GM12878 (cell line): ENCODE results near the gene SORCS2. TPM values are rescaled to one million over a fixed set of nuclear protein-coding genes. Genes with fewer than 3 reads are reported as not detected.

ENCODE experiments used
- ATAC-seq: fragments of 200-7000 bp; cut with Tn5 transposase; 3 replicates; pipeline ENCODE4 v1.9.1; 2020; ENCODE audit warnings: mild to moderate bottlenecking, moderate library complexity
- BruUV-seq: library from RNA; stranded (reverse); fragments of 400-500 nt; replicated peaks from 2 replicates; lab custom pipeline; 2021; lab: Mats Ljungman, UMichigan
- CTCF ChIA-PET: fragments of 300-600 bp; sonication (Branson Sonifier 250); formaldehyde crosslinking; extraction: SDS; loops from one replicate; lab custom pipeline; 2021; ENCODE audit warnings: inconsistent platforms; lab: Yijun Ruan, JAX
- POLR2A ChIA-PET: fragments of 350-600 bp; formaldehyde crosslinking; extraction: SDS; loops from one replicate; lab custom pipeline; 2021; ENCODE audit warnings: inconsistent platforms; lab: Charles Lee
- RAD21 ChIA-PET: fragments of 300-600 bp; sonication (Branson Sonifier 250); formaldehyde crosslinking; loops from one replicate; lab custom pipeline; 2023; ENCODE audit warnings: antibody characterized with exemption; ENCODE audit not compliant: unreplicated experiment; lab: Charles Lee
- SMC1A ChIA-PET: fragments of 300-600 bp; sonication (Branson Sonifier 250); formaldehyde crosslinking; loops from one replicate; lab custom pipeline; 2023; ENCODE audit not compliant: unreplicated experiment, uncharacterized antibody; lab: Charles Lee
- DNase-seq: peaks from one replicate; pipeline ENCODE4 v3.0.0-alpha.2; 2011; ENCODE audit warnings: low read depth, low spot score
- FAIRE-seq: peaks from 3 replicates; lab custom pipeline; 2011; peaks lifted over from hg19 to GRCh38; lab: Jason Lieb, UNC
- H2AFZ ChIP-seq: 2 replicates; pipeline ENCODE4 v1.6.0; 2011; ENCODE audit warnings: low read depth, low read length, control low read depth; ENCODE audit not compliant: control insufficient read depth
- H3K27ac ChIP-seq: 2 replicates; pipeline ENCODE4 v1.5.1; 2011; ENCODE audit warnings: control low read depth; ENCODE audit not compliant: control insufficient read depth, insufficient read depth
- H3K27me3 ChIP-seq, 2 experiments: replicated peaks in 1 of 2; 2 replicates each; pipeline versions ENCODE4 v1.6.0 to v1.6.1; 2011; ENCODE audit warnings: low read length in 1 of 2; ENCODE audit not compliant: control insufficient read depth in 2 of 2, insufficient read depth in 2 of 2
- H3K36me3 ChIP-seq, 2 experiments: 2 replicates each; pipeline ENCODE4 v1.5.1; 2011; ENCODE audit warnings: low read length in 1 of 2; ENCODE audit not compliant: control insufficient read depth in 2 of 2, insufficient read depth in 2 of 2
- H3K4me1 ChIP-seq: 2 replicates; pipeline ENCODE4 v1.6.1; 2011; ENCODE audit warnings: mild to moderate bottlenecking, low read length, moderate library complexity, mixed read lengths; ENCODE audit not compliant: control insufficient read depth, insufficient read depth
- H3K4me2 ChIP-seq: 2 replicates; pipeline ENCODE4 v1.6.0; 2011; ENCODE audit warnings: control low read depth; ENCODE audit not compliant: control insufficient read depth, insufficient read depth
- H3K4me3 ChIP-seq: fragments of 200-600 bp; sonication (generic); 2 replicates; pipeline ENCODE4 v1.5.1; 2016
- H3K79me2 ChIP-seq: 2 replicates; pipeline ENCODE4 v1.6.0; 2011; ENCODE audit warnings: low read length; ENCODE audit not compliant: control insufficient read depth, insufficient read depth
- H3K9ac ChIP-seq: 2 replicates; pipeline ENCODE4 v1.8.0; 2011; ENCODE audit warnings: low read length, control low read depth, mixed read lengths; ENCODE audit not compliant: control insufficient read depth, insufficient read depth
- H3K9me3 ChIP-seq: replicated peaks from 3 replicates; pipeline ENCODE4 v1.5.1; 2011; ENCODE audit warnings: mild to moderate bottlenecking, low read length; ENCODE audit not compliant: control insufficient read depth, insufficient read depth
- H4K20me1 ChIP-seq: 2 replicates; pipeline ENCODE4 v1.6.0; 2011; ENCODE audit not compliant: control insufficient read depth, insufficient read depth
- CHD4 ChIP-seq: fragments of 200-600 bp; sonication (generic); IDR thresholded peaks from 2 replicates; pipeline ENCODE4 v1.6.1; 2016; ENCODE audit warnings: mild to moderate bottlenecking
- GATAD2B ChIP-seq: fragments of 450-650 bp; conservative IDR thresholded peaks from 2 replicates; pipeline ENCODE4 v1.6.1; 2017; ENCODE audit warnings: low read depth, mild to moderate bottlenecking, moderate library complexity
- JUNB ChIP-seq: IDR thresholded peaks from 2 replicates; pipeline ENCODE4 v1.6.1; 2016; ENCODE audit warnings: antibody characterized with exemption, mild to moderate bottlenecking
- LARP7 ChIP-seq: fragments of 450-650 bp; IDR thresholded peaks from 2 replicates; pipeline ENCODE4 v1.6.1; 2017; ENCODE audit warnings: mild to moderate bottlenecking
- MYB ChIP-seq: fragments of 150-350 bp; IDR thresholded peaks from 2 replicates; pipeline ENCODE4 v1.6.1; 2014; ENCODE audit warnings: mild to moderate bottlenecking, low read depth, low read length, borderline replicate concordance
- NBN ChIP-seq: fragments of 450-650 bp; IDR thresholded peaks from 2 replicates; pipeline ENCODE4 v1.6.1; 2016
- PAX8 ChIP-seq: fragments of 450-650 bp; IDR thresholded peaks from 2 replicates; pipeline ENCODE4 v1.6.1; 2017; ENCODE audit warnings: mild to moderate bottlenecking, moderate library complexity
- TCF7 ChIP-seq: IDR thresholded peaks from 2 replicates; pipeline ENCODE4 v1.6.1; 2014; ENCODE audit warnings: antibody characterized with exemption, borderline replicate concordance
- ZNF24 ChIP-seq: fragments of 450-650 bp; IDR thresholded peaks from 2 replicates; pipeline ENCODE4 v1.6.1; 2017; ENCODE audit warnings: antibody characterized with exemption, mild to moderate bottlenecking
- WGBS: methylation state at CpG from one replicate; pipeline ENCODE4 v1.1.6; 2016; ENCODE audit warnings: low lambda C conversion rate; ENCODE audit not compliant: insufficient replicate concordance, insufficient coverage; ENCODE audit errors: missing lambda C conversion rate; 5-methylcytosine and 5-hydroxymethylcytosine counted together
- in situ Hi-C: fragments of 300-500 bp; cut with MboI; formaldehyde crosslinking; loops from 9 replicates; pipeline ENCODE4 v1.14.3; 2018; ENCODE audit warnings: mixed read lengths
- intact Hi-C: fragments of 100-400 bp; cut with micrococcal nuclease; formaldehyde crosslinking; loops from one replicate; pipeline ENCODE4 v1.14.2; 2022; ENCODE audit not compliant: unreplicated experiment
- polyA plus RNA-seq, 11 experiments: library from polyadenylated mRNA; depleted of rRNA in 4 of 11; unstranded in 6 of 11; stranded (reverse) in 5 of 11; fragments of >200 nt; fragmentation: Nextera tagmentation in 4 of 11; fragmentation: Illumina TruSeq in 1 of 11; extraction: Ambion mirVana in 4 of 11; extraction: Trizol in 1 of 11; gene quantifications; 1 replicate in 1 of 11; 2 replicates in 10 of 11; pipeline versions ENCODE4 v1.2.1 to v1.2.3, GENCODE V29; 2011 to 2016; ENCODE audit warnings: inconsistent platforms in 2 of 11, missing spikeins in 2 of 11, low read depth in 1 of 11
- total RNA-seq, 4 experiments: library from RNA; depleted of rRNA in 3 of 4; stranded (reverse); fragments of >200 nt in 3 of 4; fragmentation: Illumina TruSeq in 1 of 4; extraction: Trizol in 1 of 4; gene quantifications; 2 replicates each; pipeline versions ENCODE4 v1.2.1 to v1.2.3, GENCODE V29; 2013 to 2021
- TF ChIP-seq, protein P1 (sequence below): fragments of 450-650 bp; IDR thresholded peaks from 2 replicates; pipeline ENCODE4 v1.6.1; 2016; ENCODE audit warnings: mild to moderate bottlenecking
- TF ChIP-seq, protein P2 (sequence below): fragments of 450-650 bp; IDR thresholded peaks from 2 replicates; pipeline ENCODE4 v1.6.1; 2017; ENCODE audit warnings: mild to moderate bottlenecking, moderate library complexity

Gene SORCS2
- total and polyA plus RNA-seq, 10 of the 15 experiments (the other 5 are each of a cell fraction or from before 2014, with no cell fraction given): 0.01 to 0.15 (median 0.05) TPM; not detected in 5

DNA sequence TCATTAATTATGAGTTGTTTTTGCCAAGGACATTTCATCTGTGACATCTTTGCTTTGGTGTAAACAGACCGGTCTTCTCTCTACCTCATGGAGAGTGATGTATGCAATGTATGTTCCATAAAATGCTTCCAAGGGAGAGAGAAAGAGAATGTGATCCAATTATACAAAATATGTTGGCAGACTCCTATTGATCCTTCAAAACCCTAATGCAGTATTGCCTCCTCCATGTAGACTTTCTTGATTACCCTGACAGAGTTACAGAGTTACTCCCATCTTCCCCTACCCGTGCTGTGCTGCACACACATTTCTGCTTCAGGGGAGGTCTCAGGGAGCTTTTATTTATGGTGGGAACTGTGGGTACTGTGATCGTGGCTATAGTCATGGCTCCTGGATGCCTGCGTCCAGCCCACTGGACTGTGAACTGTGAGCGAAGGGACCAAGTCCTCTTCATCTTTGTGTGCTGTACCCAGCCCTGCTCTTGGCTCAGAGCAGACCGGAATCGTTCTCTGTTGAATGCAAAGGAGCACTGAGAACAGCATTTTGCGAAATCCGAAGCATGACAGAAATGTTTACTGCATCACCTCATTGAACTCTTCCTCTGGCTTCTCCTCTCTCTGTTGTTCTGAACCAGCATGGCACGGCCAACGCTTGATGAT is 32.7 kb downstream of the SORCS2 start (continued):
- TF ChIP-seq GATAD2B: no peak
- TF ChIP-seq JUNB: no peak
- TF ChIP-seq TCF7: no peak

DNA sequence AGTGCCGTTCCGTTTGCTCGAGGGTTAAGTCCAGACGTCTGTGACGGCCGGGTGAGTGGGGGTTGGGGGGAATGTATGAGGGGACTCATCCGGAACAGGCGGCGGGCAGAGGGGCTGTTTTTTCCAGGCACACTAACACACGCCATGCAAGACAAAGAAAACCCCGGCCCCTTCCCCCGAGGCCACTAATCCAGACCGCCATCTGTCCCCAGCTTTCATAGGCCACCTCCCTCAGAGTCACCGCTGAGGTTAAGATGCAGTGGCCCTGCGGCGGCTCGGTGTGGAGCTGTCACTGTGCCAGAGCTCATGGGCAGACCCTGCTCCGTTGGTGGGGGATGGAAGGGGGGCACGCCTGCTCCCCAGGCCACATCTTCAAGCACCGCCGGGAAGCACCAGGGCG is 34.1 kb downstream of the SORCS2 start:
- ChIA-PET SMC1A (no interaction called here), RAD21 (no interaction called here), POLR2A (no interaction called here)
- Histone ChIP-seq H3K4me1 (no peaks in the 10 kb centered on the region), H3K9ac (no peak overlapping the region), H3K4me3 (no peak overlapping the region)
- TF ChIP-seq ZNF24 (no peak), MYB (no peak), PAX8 (no peak), LARP7 (no peak), CHD4 (no peak), NBN (no peak)
- TF ChIP-seq, protein P1, sequence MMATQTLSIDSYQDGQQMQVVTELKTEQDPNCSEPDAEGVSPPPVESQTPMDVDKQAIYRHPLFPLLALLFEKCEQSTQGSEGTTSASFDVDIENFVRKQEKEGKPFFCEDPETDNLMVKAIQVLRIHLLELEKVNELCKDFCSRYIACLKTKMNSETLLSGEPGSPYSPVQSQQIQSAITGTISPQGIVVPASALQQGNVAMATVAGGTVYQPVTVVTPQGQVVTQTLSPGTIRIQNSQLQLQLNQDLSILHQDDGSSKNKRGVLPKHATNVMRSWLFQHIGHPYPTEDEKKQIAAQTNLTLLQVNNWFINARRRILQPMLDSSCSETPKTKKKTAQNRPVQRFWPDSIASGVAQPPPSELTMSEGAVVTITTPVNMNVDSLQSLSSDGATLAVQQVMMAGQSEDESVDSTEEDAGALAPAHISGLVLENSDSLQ: no peak
- TF ChIP-seq, protein P2, sequence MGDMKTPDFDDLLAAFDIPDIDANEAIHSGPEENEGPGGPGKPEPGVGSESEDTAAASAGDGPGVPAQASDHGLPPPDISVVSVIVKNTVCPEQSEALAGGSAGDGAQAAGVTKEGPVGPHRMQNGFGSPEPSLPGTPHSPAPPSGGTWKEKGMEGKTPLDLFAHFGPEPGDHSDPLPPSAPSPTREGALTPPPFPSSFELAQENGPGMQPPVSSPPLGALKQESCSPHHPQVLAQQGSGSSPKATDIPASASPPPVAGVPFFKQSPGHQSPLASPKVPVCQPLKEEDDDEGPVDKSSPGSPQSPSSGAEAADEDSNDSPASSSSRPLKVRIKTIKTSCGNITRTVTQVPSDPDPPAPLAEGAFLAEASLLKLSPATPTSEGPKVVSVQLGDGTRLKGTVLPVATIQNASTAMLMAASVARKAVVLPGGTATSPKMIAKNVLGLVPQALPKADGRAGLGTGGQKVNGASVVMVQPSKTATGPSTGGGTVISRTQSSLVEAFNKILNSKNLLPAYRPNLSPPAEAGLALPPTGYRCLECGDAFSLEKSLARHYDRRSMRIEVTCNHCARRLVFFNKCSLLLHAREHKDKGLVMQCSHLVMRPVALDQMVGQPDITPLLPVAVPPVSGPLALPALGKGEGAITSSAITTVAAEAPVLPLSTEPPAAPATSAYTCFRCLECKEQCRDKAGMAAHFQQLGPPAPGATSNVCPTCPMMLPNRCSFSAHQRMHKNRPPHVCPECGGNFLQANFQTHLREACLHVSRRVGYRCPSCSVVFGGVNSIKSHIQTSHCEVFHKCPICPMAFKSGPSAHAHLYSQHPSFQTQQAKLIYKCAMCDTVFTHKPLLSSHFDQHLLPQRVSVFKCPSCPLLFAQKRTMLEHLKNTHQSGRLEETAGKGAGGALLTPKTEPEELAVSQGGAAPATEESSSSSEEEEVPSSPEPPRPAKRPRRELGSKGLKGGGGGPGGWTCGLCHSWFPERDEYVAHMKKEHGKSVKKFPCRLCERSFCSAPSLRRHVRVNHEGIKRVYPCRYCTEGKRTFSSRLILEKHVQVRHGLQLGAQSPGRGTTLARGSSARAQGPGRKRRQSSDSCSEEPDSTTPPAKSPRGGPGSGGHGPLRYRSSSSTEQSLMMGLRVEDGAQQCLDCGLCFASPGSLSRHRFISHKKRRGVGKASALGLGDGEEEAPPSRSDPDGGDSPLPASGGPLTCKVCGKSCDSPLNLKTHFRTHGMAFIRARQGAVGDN: no peak
- TF ChIP-seq, all 136 proteins: peak for 0
- H2AFZ ChIP-seq: no peak overlapping the region
- no peaks in the 10 kb centered on the region for H3K9me3 ChIP-seq
- intact Hi-C loops: no loop called here
- H3K27ac ChIP-seq: no peak overlapping the region
- no peaks in the 10 kb centered on the region for H3K79me2 ChIP-seq
- ATAC-seq (no peak), DNase-seq (no peak), FAIRE-seq (no peak)
- no peak overlapping the region for H3K4me2 ChIP-seq
- no TSS peak for BruUV-seq
- in situ Hi-C loops: no loop called here
- H3K27me3 ChIP-seq: peaks cover 0 to 2% of the 10 kb centered on the region in 2 experiments
- CTCF ChIA-PET: no interaction called here
- H3K36me3 ChIP-seq: no peaks in the 10 kb centered on the region
- H4K20me1 ChIP-seq: no peaks in the 10 kb centered on the region
- 30% methylated on average over 16 of the region's 22 CpGs for WGBS
